Subcutaneous abdominal adipose tissue (tissue), 5 donors: ENCODE measurements around the gene TAF3.
A peak's percentile ranks its signal among the peaks of the same experiment; 100 is the strongest.

Source experiments
- H3K27ac ChIP-seq: one replicate; pipeline ENCODE4 v1.7.0; 2013; ENCODE audit warnings: low read depth, mild to moderate bottlenecking, inconsistent platforms, low read length, moderate library complexity
- H3K27me3 ChIP-seq, 5 donors: one replicate each; pipeline ENCODE4 v1.7.0; 2013; ENCODE audit warnings: low read length in 5 of 5, inconsistent platforms in 1 of 5; ENCODE audit not compliant: control insufficient read depth in 5 of 5, insufficient read depth in 4 of 5
- H3K36me3 ChIP-seq, 5 donors: one replicate each; pipeline ENCODE4 v1.7.0; 2013; ENCODE audit warnings: low read length in 5 of 5; ENCODE audit not compliant: control insufficient read depth in 5 of 5, insufficient read depth in 5 of 5
- H3K4me1 ChIP-seq, 5 donors: one replicate each; pipeline ENCODE4 v1.7.0; 2013; ENCODE audit warnings: low read length in 5 of 5, mild to moderate bottlenecking in 3 of 5, moderate library complexity in 1 of 5; ENCODE audit not compliant: control insufficient read depth in 5 of 5, insufficient read depth in 5 of 5
- H3K4me3 ChIP-seq, 5 donors: one replicate each; pipeline ENCODE4 v1.7.0; 2013; ENCODE audit warnings: low read length in 5 of 5, low read depth in 1 of 5
- H3K9ac ChIP-seq, 5 donors: one replicate each; pipeline ENCODE4 v1.7.0; 2013; ENCODE audit warnings: low read length in 5 of 5, mild to moderate bottlenecking in 4 of 5, moderate library complexity in 3 of 5
- H3K9me3 ChIP-seq, 5 donors: one replicate each; pipeline ENCODE4 v1.7.0; 2013; ENCODE audit warnings: low read length in 5 of 5; ENCODE audit not compliant: control insufficient read depth in 5 of 5
- donor health status: healthy.
- donor health status: healthy.
- donor health status: healthy.
- donor health status: healthy.
- donor health status: healthy.

TAF3 gene

DNA sequence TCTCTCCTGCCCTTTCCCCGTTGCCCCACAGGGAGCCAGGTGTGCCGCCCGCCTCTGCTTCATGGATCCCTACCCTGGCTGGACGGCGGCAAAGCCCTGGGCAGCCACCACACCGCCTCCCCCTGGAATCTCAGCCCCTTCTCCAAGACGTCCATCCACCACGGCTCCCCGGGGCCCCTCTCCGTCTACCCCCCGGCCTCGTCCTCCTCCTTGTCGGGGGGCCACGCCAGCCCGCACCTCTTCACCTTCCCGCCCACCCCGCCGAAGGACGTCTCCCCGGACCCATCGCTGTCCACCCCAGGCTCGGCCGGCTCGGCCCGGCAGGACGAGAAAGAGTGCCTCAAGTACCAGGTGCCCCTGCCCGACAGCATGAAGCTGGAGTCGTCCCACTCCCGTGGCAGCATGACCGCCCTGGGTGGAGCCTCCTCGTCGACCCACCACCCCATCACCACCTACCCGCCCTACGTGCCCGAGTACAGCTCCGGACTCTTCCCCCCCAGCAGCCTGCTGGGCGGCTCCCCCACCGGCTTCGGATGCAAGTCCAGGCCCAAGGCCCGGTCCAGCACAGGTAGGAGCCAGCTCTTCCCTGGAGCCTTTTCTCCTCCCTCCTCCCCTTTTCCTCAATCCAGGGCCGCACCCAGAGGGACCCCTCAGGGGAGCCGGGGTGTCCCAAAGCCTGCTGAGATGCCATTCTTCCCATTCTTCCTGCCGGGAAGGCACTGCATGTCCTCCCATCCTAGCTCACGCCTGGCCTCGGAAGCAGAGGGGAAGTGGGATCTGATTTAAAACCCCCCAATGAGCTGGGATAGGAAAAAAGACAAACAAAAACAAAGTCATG lies 240.2 kb downstream of the TAF3 start:
- Histone ChIP-seq H3K9ac (peak overlapping the region in 1 of 5 donors; percentile 30), H3K27ac (no peak overlapping the region), H3K27me3 (peaks cover 0 to 27% (median 11%) of the 10 kb centered on the region in 5 donors)

DNA sequence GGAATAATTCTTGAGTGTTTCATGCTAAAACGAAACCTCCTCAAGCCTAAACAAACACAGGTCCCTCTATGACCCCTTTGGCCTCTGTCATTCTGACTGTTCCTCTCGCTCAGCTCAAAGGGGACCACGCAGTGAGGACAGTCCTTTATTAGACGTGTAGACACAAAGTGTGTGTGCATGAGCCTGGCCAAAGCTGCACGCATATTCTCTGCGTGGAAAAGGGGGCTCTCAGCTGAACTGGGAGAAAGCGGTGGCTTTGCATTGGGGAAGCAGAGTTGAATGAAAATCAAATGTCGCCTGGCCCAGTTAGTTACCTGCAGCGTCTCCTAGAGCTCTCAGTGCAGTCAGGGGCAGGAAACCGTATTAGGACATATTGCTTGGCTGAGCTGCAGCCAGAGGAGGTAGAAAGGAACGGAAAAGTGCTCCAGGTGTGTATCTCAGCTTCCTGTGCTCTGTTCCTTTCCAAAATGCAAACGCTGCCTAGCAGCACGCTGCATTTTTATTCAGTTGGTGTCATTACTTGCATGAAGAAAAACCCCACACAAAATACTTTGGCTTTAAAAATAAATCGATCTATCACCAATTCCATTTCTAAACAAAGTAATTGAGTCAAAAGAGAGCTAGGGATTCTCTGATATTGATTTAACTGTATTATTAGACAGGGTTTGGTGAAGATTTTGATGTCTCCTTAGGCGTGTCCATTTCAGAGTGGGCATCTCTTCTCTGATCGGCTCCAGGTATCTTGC lies 241.1 kb downstream of the TAF3 start:
- Histone ChIP-seq H3K27ac (no peak overlapping the region), H3K9me3 (no peaks in the 10 kb centered on the region), H3K27me3 (peaks cover 0 to 29% (median 11%) of the 10 kb centered on the region in 5 donors), H3K9ac (no peak overlapping the region), H3K36me3 (peaks cover 0 to 4% (median 0%) of the 10 kb centered on the region in 5 donors), H3K4me1 (peaks cover 2 to 95% (median 76%) of the 10 kb centered on the region in 5 donors), H3K4me3 (peak overlapping the region in 4 of 5 donors; percentile 4 to 42 (median 28))

More for the DNA sequence above, 240.2 kb downstream of the TAF3 start:
- peak overlapping the region in 4 of 5 donors; percentile 4 to 77 (median 40) for H3K4me3 ChIP-seq
- peaks cover 2 to 95% (median 73%) of the 10 kb centered on the region in 5 donors for H3K4me1 ChIP-seq
- H3K9me3 ChIP-seq = no peaks in the 10 kb centered on the region
- peaks cover 0 to 4% (median 0%) of the 10 kb centered on the region in 5 donors for H3K36me3 ChIP-seq

DNA sequence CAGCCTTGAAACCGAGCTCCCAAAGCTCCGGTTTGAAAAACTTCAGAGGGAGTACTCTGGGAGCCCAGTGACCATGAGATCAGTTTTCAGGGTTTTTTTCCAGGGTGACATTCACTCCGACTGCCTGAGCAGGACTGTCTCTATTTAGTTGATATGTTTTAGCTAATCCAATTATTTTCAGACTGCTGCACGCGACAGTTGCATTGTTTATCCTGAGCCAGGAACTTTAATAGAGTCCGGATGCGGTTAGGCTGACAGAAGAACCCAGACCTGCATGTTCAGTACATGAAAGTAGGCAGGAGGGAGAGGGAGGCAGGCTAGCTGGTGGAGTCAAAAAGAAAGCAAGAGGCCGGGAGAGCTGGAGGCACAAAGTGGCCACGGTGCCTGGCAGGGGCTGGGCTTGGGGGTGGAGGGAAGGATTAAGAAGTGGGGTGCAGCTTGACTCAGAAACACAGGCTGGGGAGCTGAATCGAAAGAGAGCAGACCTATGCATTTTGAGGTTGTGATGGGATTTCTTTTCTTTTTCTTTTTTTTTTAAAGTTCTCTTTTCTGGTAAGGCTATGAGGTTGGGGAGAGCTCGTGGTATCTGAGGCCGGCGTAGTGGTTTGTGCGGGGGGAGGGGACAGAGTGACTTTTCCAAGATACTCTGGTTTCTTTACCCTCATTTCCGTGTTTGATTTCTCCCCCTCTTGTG lies 241.9 kb downstream of the TAF3 start:
- Histone ChIP-seq H3K4me3 (peak overlapping the region in 3 of 5 donors; percentile 0 to 38 (median 22)), H3K36me3 (peaks cover 0 to 4% (median 0%) of the 10 kb centered on the region in 5 donors), H3K27me3 (peaks cover 0 to 29% (median 9%) of the 10 kb centered on the region in 5 donors), H3K9me3 (no peaks in the 10 kb centered on the region), H3K27ac (no peak overlapping the region), H3K9ac (no peak overlapping the region), H3K4me1 (peaks cover 2 to 91% (median 79%) of the 10 kb centered on the region in 5 donors)

DNA sequence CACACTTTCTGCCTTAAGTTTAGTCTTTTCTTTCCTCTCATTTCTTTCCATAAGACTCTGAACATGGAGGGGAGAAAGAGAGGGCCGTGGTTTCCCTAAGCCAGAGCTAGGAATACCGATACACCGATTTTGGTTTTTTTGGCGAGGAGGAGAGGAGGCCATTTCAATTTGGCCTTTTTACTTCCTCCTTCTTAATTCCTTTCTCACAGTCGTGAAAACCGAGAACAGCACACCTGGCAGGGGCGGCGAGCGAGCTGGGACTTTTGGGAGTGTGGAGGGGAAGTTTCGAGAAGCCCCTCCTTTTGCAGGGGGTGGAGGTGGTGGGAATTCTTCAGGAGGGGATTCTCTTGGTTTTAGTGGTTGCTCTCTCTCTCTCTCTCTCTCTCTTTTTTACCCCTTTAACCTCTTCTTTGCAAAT lies 242.4 kb downstream of the TAF3 start:
- Histone ChIP-seq H3K27me3 (peaks cover 0 to 24% (median 7%) of the 10 kb centered on the region in 5 donors), H3K4me3 (peak overlapping the region in 3 of 5 donors; percentile 0 to 38 (median 7)), H3K9me3 (no peaks in the 10 kb centered on the region), H3K27ac (no peak overlapping the region), H3K36me3 (peaks cover 0 to 4% (median 0%) of the 10 kb centered on the region in 5 donors), H3K4me1 (peaks cover 2 to 86% (median 80%) of the 10 kb centered on the region in 5 donors), H3K9ac (no peak overlapping the region)

DNA sequence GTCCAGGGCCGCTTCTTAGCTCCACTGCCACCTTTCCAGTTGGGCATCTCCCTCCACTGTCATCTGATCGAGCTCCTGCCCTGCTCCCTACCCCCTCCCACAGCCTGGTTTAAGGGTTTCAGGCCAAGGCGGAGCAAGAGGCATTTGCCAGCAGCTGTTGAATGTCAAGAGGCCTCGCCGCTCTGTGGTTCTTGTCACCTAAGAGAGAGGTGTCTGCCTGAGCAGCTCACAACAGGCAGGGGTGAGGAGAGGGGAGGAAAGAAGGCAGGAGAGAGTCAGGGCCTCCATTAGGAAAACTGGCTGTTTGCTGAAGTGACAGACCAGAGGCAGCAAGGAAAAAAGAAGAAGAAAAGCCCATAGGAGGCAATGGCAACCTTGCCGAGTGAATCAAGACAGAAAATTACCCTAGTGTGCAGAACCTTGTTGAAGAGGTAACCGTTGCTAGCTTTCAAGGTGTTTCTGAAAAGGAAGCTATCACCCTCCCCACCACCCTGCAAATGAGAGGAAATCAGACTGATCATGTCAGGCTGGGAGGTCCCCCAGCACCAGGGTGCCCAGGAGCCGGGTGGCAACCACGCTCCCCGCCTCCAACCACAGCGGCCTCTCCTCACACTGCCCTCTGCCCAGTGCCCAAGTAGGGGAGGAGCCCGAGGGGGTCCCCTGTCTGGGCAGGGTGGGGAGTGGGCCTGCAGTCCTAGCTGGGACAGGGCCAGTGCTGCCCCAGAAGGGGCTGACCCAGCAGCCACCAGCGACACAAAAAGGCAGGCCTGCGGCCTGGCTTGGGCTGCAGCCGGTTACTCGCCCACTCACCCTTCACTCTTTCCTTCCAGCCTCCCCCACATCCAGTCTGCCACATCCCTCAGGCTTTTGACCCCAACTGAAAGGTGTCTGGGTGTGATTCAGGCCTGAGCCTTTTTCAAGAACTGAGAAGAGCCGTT lies 243.2 kb downstream of the TAF3 start:
- Histone ChIP-seq H3K4me1 (peaks cover 3 to 88% (median 74%) of the 10 kb centered on the region in 5 donors), H3K36me3 (peaks cover 0 to 4% (median 0%) of the 10 kb centered on the region in 5 donors), H3K4me3 (no peak overlapping the region), H3K9ac (no peak overlapping the region), H3K27me3 (peaks cover 0 to 21% (median 7%) of the 10 kb centered on the region in 5 donors), H3K27ac (no peak overlapping the region), H3K9me3 (no peaks in the 10 kb centered on the region)

DNA sequence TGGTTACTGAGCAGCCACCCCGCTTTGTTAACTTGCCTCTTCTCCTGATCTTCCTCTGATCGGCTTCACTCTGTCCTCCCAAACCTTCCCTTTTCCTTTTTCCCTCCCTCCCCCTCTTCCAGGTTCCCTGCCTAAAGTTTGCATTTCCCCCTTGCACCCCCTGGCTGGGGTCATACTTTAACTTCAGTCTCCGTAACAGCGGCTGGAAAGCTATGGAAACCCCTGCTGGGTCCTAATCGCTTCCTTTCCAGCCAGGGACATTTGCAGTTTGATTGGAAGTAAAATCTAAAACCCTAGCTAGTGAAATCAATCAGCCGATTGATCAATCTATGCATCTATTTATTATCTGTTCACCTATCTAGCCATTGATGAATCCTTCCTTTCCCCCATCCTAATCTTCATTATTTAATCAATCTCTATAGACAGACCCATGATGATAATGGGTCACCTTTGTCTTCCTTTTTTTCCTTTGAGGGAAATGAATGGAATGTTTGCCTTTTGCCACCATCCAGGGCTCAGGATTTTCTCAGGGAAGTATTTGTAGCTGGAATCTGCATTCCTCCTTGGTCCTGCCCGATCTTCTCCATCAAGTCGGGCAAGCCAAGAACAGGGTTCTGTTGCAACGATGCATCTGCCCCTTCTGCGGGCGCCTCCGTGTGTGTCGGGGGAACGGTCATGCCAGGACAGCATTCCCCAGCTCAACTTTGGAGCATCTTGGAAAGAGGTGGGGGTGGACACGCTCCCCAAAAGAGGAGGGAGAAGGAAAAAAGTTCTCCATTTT lies 245.0 kb downstream of the TAF3 start:
- Histone ChIP-seq H3K27me3 (peaks cover 0 to 15% (median 6%) of the 10 kb centered on the region in 5 donors), H3K36me3 (peaks cover 0 to 5% (median 0%) of the 10 kb centered on the region in 5 donors), H3K27ac (no peak overlapping the region), H3K9ac (no peak overlapping the region), H3K4me3 (no peak overlapping the region), H3K9me3 (no peaks in the 10 kb centered on the region), H3K4me1 (peaks cover 4 to 79% (median 56%) of the 10 kb centered on the region in 5 donors)

DNA sequence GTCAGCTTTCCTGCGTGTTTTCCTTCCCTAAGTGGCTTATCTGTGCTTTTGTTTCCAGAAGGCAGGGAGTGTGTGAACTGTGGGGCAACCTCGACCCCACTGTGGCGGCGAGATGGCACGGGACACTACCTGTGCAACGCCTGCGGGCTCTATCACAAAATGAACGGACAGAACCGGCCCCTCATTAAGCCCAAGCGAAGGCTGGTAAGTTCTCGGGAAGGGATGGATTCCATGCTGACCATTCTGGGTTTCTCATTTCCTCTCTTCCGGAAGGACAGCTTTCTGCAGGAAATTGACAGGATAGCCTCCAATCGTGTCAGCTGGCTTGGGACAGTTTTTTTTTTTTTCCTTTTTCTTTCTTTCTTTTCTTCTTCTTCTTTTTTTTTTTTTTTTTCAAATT lies 245.6 kb downstream of the TAF3 start:
- Histone ChIP-seq H3K27ac (no peak overlapping the region), H3K36me3 (peaks cover 0 to 8% (median 3%) of the 10 kb centered on the region in 5 donors), H3K4me1 (peaks cover 4 to 73% (median 50%) of the 10 kb centered on the region in 5 donors), H3K27me3 (peaks cover 0 to 13% (median 6%) of the 10 kb centered on the region in 5 donors), H3K4me3 (no peak overlapping the region), H3K9ac (no peak overlapping the region), H3K9me3 (no peaks in the 10 kb centered on the region)

DNA sequence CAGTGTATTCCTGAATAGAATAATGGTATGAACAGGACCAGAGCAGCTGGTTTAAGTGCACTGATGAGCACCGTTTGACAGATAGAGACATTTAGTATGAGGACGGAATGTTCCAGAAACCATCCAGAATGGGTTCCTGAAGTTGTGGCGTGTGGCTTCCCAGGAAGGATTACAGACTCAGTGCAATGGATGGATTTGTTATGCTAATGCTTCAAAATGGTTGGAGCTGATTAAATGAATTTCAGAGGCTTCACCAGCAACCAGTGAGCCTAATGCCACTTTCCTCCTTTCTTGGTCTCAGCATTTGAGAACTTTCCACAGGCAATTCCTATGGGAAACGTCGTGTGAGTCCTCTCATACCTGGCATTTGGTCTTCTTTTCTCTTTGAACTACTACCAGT lies 246.1 kb downstream of the TAF3 start:
- H3K4me1 ChIP-seq = peaks cover 2 to 68% (median 45%) of the 10 kb centered on the region in 5 donors
- H3K4me3 ChIP-seq = no peak overlapping the region
- H3K36me3 ChIP-seq = peaks cover 0 to 13% (median 6%) of the 10 kb centered on the region in 5 donors
- H3K27me3 ChIP-seq = peaks cover 0 to 8% (median 6%) of the 10 kb centered on the region in 5 donors
- H3K9ac ChIP-seq = no peak overlapping the region
- H3K9me3 ChIP-seq = no peaks in the 10 kb centered on the region
- H3K27ac ChIP-seq = no peak overlapping the region
